Parathyroid adenoma (tissue), 2 donors: Measurements from ENCODE around the gene PRKAR2B.

Experiments
- H2AFZ ChIP-seq: fragments of 300-600 bp; sonication (generic); one replicate; pipeline ENCODE4 v1.7.0; 2017; ENCODE audit warnings: antibody characterized with exemption, mild to moderate bottlenecking
- H3K27ac ChIP-seq: fragments of 300-600 bp; sonication (generic); one replicate; pipeline ENCODE4 v1.7.0; 2017
- H3K27me3 ChIP-seq: fragments of 300-600 bp; sonication (generic); one replicate; pipeline ENCODE4 v1.7.0; 2017; ENCODE audit warnings: low read length; ENCODE audit not compliant: control insufficient read depth, insufficient read depth
- H3K36me3 ChIP-seq: fragments of 300-600 bp; sonication (generic); one replicate; pipeline ENCODE4 v1.7.0; 2017; ENCODE audit warnings: low read length; ENCODE audit not compliant: control insufficient read depth, insufficient read depth
- H3K4me1 ChIP-seq: fragments of 300-600 bp; sonication (generic); one replicate; pipeline ENCODE4 v1.7.0; 2017; ENCODE audit warnings: control low read depth
- H3K4me2 ChIP-seq: fragments of 300-600 bp; sonication (generic); one replicate; pipeline ENCODE4 v1.7.0; 2017; ENCODE audit warnings: low read length
- H3K4me3 ChIP-seq: fragments of 300-600 bp; sonication (generic); one replicate; pipeline ENCODE4 v1.7.0; 2017; ENCODE audit warnings: low read depth, low read length
- H3K79me2 ChIP-seq: fragments of 300-600 bp; sonication (generic); one replicate; pipeline ENCODE4 v1.7.0; 2017; ENCODE audit warnings: control low read depth
- H3K9ac ChIP-seq: fragments of 300-600 bp; sonication (generic); one replicate; pipeline ENCODE4 v1.7.0; 2017; ENCODE audit warnings: mild to moderate bottlenecking
- H3K9me3 ChIP-seq: fragments of 300-600 bp; sonication (generic); one replicate; pipeline ENCODE4 v1.7.0; 2017; ENCODE audit warnings: low read length; ENCODE audit not compliant: control insufficient read depth
- CTCF ChIP-seq: fragments of 300-600 bp; sonication (generic); IDR thresholded peaks from one replicate; pipeline ENCODE4 v1.7.0; 2017; ENCODE audit warnings: antibody characterized with exemption, mild to moderate bottlenecking
- donor health status: primary hyperparathyroidism.

Gene PRKAR2B

GRCh38 chr7:107113866-107114265 is 69.4 kb downstream of the PRKAR2B start:
- H3K4me3 ChIP-seq, result no peak overlapping the region
- H3K27ac ChIP-seq, result no peak overlapping the region

GRCh38 chr7:107115114-107115513 is 70.6 kb downstream of the PRKAR2B start:
- no peak overlapping the region for H2AFZ ChIP-seq
- no peak for TF ChIP-seq CTCF

More at GRCh38 chr7:107113866-107114265, 69.4 kb downstream of the PRKAR2B start:
- TF ChIP-seq CTCF, result no peak
- Histone ChIP-seq H3K4me2 (no peak overlapping the region), H3K9me3 (no peaks in the 10 kb centered on the region), H3K36me3 (no peaks in the 10 kb centered on the region), H3K27me3 (no peaks in the 10 kb centered on the region), H3K79me2 (no peaks in the 10 kb centered on the region), H3K9ac (no peak overlapping the region), H3K4me1 (peaks cover 9% of the 10 kb centered on the region), H2AFZ (no peak overlapping the region)

GRCh38 chr7:107115762-107116540 is 71.4 kb downstream of the PRKAR2B start:
- no peak overlapping the region for H2AFZ ChIP-seq
- no peak overlapping the region for H3K4me2 ChIP-seq
- H3K36me3 ChIP-seq, result no peaks in the 10 kb centered on the region
- no peaks in the 10 kb centered on the region for H3K27me3 ChIP-seq
- no peak for TF ChIP-seq CTCF
- H3K27ac ChIP-seq, result no peak overlapping the region
- H3K79me2 ChIP-seq, result no peaks in the 10 kb centered on the region
- no peak overlapping the region for H3K9ac ChIP-seq
- H3K4me3 ChIP-seq, result no peak overlapping the region
- H3K4me1 ChIP-seq, result peaks cover 13% of the 10 kb centered on the region
- no peaks in the 10 kb centered on the region for H3K9me3 ChIP-seq

More at GRCh38 chr7:107115114-107115513, 70.6 kb downstream of the PRKAR2B start:
- Histone ChIP-seq H3K4me1 (peaks cover 13% of the 10 kb centered on the region), H3K27me3 (no peaks in the 10 kb centered on the region), H3K36me3 (no peaks in the 10 kb centered on the region), H3K9me3 (no peaks in the 10 kb centered on the region), H3K27ac (no peak overlapping the region), H3K4me3 (no peak overlapping the region), H3K4me2 (no peak overlapping the region), H3K9ac (no peak overlapping the region), H3K79me2 (no peaks in the 10 kb centered on the region)

- H3K4me1 ChIP-seq, result peaks cover 13% of the 10 kb centered on the region
- no peak overlapping the region for H3K4me3 ChIP-seq
- no peaks in the 10 kb centered on the region for H3K36me3 ChIP-seq
- no peak overlapping the region for H3K9ac ChIP-seq
- H3K79me2 ChIP-seq, result no peaks in the 10 kb centered on the region
- no peak overlapping the region for H3K27ac ChIP-seq
- H2AFZ ChIP-seq, result no peak overlapping the region
- no peaks in the 10 kb centered on the region for H3K27me3 ChIP-seq
- no peaks in the 10 kb centered on the region for H3K9me3 ChIP-seq
- TF ChIP-seq CTCF, result no peak
- no peak overlapping the region for H3K4me2 ChIP-seq
Observed at GRCh38 chr7:107118109-107118900, 73.8 kb downstream of the PRKAR2B start.
